Measurements from ENCODE around the gene TAOK1.

GRCh38 chr17:29505836-29506235 lies 115.7 kb downstream of the TAOK1 start:
- no peak for TF ChIP-seq CTCF (IDR thresholded peaks at IDR 0.05; ENCODE audit: insufficient read depth, low read depth, low read length)
- TF ChIP-seq EZH2 (IDR thresholded peaks at IDR 0.05; ENCODE audit: insufficient read depth, low read length) = no peak

Data from astrocyte (in vitro differentiated cells and primary cell).